ENCODE measurements around the gene C7orf25. TPM values are rescaled to one million over a fixed set of nuclear protein-coding genes. Genes with fewer than 3 reads are reported as not detected.

The C7orf25 gene
- total and polyA plus RNA-seq, 2 of the 13 experiments (the other 11 are each of a cell fraction or from before 2014, with no cell fraction given), result 0.37 to 1.3 TPM

GRCh38 chr7:42911454-42912447 lies at the start of gene C7orf25 (continued):
- TF ChIP-seq ZBTB40 (IDR thresholded peaks at IDR 0.05) (no peak), ZBTB40 (CRISPR knock-in tag; IDR thresholded peaks at IDR 0.05) (peak; percentile 86), ZNF772 (CRISPR knock-in tag; IDR thresholded peaks at IDR 0.05) (peak; percentile 92; the same call in 1 of the 2 replicates), ZNF766 (CRISPR knock-in tag; IDR thresholded peaks at IDR 0.05; ENCODE audit: borderline replicate concordance) (peak; percentile 79; the same call in 1 of the 2 replicates), KDM6A (CRISPR knock-in tag; IDR thresholded peaks at IDR 0.05; ENCODE audit: low read depth) (no peak), ZBTB25 (CRISPR knock-in tag; IDR thresholded peaks at IDR 0.05) (peak; percentile 97), HNRNPLL (IDR thresholded peaks at IDR 0.05; ENCODE audit: low read depth, low read length, poor library complexity, severe bottlenecking) (peak; percentile 67), KLF12 (CRISPR knock-in tag; IDR thresholded peaks at IDR 0.05; ENCODE audit: borderline replicate concordance) (peak; percentile 64; the same call in 1 of the 2 replicates), MIXL1 (CRISPR knock-in tag; IDR thresholded peaks at IDR 0.05) (peak; percentile 26), FLYWCH1 (CRISPR knock-in tag; IDR thresholded peaks at IDR 0.05) (no peak), FOSL2 (CRISPR knock-in tag; IDR thresholded peaks at IDR 0.05) (peak; percentile 42; the same call in 1 of the 2 replicates), ZNF446 (CRISPR knock-in tag; IDR thresholded peaks at IDR 0.05) (no peak), ZFP37 (CRISPR knock-in tag; IDR thresholded peaks at IDR 0.05; ENCODE audit: borderline replicate concordance) (no peak), BRD4 (CRISPR knock-in tag; IDR thresholded peaks at IDR 0.05) (no peak; the same call in 1 of the 2 replicates), ZNF792 (CRISPR knock-in tag; IDR thresholded peaks at IDR 0.05) (peak; percentile 88), TFAP4 (IDR thresholded peaks at IDR 0.05; ENCODE audit: borderline replicate concordance, low read depth) (0 out of 2 replicates have a peak, but pooled peaks have one; percentile 45), ZFP36L1 (CRISPR knock-in tag; IDR thresholded peaks at IDR 0.05) (peak; percentile 88; the same call in 1 of the 2 replicates)
